Stimulated activated CD8-positive, alpha-beta memory T cell treated with anti-CD3 and anti-CD28 coated beads, Interleukin-7, amount 100 ng/mL, for 4 hours (primary cell): ENCODE measurements around the gene FRMD4B.

ENCODE experiments used
- DNase-seq, 2 donors: peaks; one replicate each; pipeline ENCODE4 v3.0.0-alpha.2; 2020; ENCODE audit warnings: low read depth in 2 of 2

The FRMD4B gene

GRCh38 chr3:69126999-69127398 lies 258.9 kb downstream of the FRMD4B start:
- DNase-seq, result no peak

- no peak for DNase-seq
These were observed 259.7 kb downstream of the FRMD4B start for GRCh38 chr3:69126216-69126615.

GRCh38 chr3:69122403-69122802 lies 263.5 kb downstream of the FRMD4B start, which contains the start of gene LMOD3:
LMOD3 (minus strand) TSS chr3:69122595; CDS start chr3:69122386, 209 bp downstream.
- no peak for DNase-seq

- DNase-seq, result no peak
These were observed 263.9 kb downstream of the FRMD4B start for GRCh38 chr3:69121950-69122349.

GRCh38 chr3:69121513-69121912 lies 264.4 kb downstream of the FRMD4B start:
- DNase-seq, result no peak

GRCh38 chr3:69120879-69121464 lies 264.9 kb downstream of the FRMD4B start:
- DNase-seq, result peak; percentile 64 to 83
